AG09319 (cell line): ENCODE results near the gene FARP2.

Source experiments
- DNase-seq: peaks from one replicate; pipeline ENCODE4 v3.0.0-alpha.2; 2010; ENCODE audit warnings: low read depth; ENCODE audit errors: extremely low read depth
- TF ChIP-seq, protein P1 (sequence below): IDR thresholded peaks from 2 replicates; pipeline ENCODE4 v1.5.1; 2011; ENCODE audit warnings: low read depth, mild to moderate bottlenecking, inconsistent platforms, low read length, moderate library complexity

The FARP2 gene, protein sequence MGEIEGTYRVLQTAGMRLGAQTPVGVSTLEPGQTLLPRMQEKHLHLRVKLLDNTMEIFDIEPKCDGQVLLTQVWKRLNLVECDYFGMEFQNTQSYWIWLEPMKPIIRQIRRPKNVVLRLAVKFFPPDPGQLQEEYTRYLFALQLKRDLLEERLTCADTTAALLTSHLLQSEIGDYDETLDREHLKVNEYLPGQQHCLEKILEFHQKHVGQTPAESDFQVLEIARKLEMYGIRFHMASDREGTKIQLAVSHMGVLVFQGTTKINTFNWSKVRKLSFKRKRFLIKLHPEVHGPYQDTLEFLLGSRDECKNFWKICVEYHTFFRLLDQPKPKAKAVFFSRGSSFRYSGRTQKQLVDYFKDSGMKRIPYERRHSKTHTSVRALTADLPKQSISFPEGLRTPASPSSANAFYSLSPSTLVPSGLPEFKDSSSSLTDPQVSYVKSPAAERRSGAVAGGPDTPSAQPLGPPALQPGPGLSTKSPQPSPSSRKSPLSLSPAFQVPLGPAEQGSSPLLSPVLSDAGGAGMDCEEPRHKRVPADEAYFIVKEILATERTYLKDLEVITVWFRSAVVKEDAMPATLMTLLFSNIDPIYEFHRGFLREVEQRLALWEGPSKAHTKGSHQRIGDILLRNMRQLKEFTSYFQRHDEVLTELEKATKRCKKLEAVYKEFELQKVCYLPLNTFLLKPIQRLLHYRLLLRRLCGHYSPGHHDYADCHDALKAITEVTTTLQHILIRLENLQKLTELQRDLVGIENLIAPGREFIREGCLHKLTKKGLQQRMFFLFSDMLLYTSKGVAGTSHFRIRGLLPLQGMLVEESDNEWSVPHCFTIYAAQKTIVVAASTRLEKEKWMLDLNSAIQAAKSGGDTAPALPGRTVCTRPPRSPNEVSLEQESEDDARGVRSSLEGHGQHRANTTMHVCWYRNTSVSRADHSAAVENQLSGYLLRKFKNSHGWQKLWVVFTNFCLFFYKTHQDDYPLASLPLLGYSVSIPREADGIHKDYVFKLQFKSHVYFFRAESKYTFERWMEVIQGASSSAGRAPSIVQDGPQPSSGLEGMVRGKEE

DNA sequence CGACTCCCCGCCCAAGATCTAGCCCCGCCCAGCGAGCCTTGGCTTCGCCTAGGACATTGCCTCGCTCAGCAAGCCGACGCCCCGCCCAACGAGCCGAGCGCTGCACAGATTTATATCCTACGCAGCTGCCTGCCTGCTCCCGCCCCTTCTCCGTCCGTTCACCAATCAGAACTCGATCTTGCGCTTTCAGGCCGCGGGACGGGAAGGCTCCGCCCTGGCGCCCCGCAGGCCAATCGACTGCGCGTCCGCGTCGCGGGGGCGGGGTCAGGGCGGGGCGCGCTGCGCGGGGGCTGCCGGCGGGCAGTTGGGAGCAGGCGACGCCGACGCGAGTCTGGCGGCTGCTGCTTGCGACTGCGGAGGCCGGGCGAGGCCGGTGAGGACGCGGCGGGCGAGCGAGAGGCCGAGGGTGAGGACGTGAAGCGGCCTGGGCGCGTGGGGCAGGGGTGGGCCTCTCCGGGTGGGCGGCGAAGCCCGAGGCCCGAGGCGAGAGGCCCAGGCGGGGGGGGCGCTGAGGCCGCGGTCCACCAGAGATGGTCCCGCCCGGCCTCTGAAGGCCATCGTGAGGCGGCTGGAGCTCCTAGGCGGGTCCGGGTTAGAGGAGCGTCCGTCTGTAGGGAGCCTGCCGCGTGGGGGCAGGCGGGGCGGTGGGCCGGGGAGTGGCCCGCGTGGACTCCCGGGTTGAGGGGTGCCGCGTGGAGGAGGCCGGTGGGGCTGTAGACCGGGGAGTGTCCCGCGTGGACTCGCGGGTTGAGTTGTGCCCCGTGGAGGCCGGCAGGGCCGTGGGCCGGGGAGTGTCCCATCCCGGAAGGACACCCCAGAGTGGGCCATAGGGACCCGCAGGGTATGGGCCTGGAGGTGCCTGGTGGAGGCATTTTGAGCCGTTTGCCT is at the start of gene FARP2:
Gene FARP2 (plus strand): TSS at position 303 of the 888 bp plus-strand sequence. CDS start 16,823 bp downstream, outside the sequence.
- TF ChIP-seq, protein P1, sequence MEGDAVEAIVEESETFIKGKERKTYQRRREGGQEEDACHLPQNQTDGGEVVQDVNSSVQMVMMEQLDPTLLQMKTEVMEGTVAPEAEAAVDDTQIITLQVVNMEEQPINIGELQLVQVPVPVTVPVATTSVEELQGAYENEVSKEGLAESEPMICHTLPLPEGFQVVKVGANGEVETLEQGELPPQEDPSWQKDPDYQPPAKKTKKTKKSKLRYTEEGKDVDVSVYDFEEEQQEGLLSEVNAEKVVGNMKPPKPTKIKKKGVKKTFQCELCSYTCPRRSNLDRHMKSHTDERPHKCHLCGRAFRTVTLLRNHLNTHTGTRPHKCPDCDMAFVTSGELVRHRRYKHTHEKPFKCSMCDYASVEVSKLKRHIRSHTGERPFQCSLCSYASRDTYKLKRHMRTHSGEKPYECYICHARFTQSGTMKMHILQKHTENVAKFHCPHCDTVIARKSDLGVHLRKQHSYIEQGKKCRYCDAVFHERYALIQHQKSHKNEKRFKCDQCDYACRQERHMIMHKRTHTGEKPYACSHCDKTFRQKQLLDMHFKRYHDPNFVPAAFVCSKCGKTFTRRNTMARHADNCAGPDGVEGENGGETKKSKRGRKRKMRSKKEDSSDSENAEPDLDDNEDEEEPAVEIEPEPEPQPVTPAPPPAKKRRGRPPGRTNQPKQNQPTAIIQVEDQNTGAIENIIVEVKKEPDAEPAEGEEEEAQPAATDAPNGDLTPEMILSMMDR = no peak; the same call in 1 of the 2 replicates
- peak; percentile 98 for DNase-seq

DNA sequence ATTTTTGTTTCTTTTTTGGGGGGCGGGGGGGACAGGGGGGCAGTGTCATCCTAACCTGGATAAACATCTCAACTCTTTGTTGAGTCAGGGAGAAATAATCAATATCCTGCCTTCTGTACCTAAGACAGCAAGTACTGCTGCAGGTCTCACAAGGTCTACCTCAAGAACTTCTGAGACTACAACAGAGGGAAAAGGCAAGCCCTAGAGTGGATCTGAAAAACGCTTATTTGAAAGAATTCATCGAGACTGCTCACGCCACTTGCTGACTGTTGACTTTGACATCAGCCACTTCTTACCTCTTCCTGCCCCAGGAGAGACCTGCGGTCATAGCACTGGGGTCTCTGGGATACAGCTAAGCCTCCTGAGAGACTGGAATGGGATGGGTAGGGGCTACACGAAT is 49.0 kb upstream of the FARP2 start:
- no peak for DNase-seq
- TF ChIP-seq, protein P1 = no peak

DNA sequence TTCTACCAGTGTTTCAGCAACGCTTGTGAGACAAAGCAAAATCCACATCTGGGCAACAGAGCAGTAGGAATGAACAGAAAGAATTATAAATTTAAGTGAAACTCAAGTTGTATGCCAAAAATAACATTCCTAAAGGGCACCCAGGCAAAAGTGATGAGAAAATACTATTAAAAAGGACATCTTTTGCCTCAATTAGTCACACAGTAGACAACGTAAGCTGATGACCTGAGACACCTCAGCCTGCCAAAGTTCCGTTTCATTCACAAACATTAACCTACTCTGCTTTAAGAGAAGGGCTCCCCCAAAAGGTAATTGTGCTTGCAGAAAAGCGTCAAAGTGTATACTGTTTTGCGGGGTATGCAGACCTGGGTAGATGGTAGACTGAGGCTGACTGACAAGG is 47.8 kb upstream of the FARP2 start:
- TF ChIP-seq, protein P1 = no peak
- DNase-seq = no peak

DNA sequence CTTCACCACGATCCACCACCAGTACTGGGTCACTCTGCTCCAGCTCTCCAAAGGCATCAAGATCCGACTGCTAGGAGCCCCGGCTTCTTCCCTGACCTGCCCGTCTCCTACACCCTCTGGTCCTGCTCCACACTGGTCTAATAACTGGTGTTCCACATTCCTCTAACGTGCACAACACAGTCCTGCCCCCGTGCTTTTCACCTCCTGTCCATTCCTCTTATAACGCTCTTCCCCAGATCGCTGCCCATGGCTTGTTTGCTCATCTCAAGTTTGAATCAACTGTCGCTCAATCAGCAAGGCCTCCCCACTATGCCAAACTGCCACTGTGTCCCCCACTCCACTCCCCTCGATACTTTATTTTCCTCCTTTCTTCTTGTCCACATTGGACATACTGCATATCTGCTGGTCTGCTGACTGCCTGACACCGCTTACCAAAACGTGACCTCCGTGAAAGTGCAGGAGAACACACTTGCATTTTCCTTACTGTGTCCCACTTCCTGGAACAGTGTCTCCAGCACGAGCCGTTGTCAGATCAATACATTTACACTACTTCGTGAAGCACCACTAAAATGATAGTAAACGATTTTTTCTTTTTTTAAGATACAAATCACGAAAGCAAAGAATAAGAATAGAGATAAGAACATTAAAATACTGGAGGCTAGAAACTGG is 47.1 kb upstream of the FARP2 start:
- TF ChIP-seq, protein P1 = no peak
- no peak for DNase-seq

DNA sequence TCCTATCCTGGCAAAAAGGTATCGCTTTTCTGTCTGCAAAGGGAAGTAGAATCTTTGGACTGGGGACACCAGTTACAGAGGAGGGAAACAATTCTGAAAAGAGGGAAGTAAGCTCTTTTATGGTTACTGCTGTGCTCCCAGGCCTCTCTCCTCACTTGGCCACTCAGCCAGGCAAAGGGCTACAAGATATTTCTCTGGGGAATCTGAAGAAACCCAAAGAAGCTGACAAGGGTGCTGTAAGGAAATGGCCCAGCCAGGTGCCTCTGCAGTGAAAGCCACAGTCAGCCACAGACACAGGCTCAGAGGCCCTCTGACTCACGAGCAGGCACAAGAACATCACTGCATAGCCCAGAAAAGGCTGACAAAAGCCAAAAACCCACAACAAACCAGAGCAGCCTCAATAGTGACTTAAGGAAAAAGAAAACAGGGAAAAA is 46.4 kb upstream of the FARP2 start:
- TF ChIP-seq, protein P1 = no peak
- DNase-seq = no peak

DNA sequence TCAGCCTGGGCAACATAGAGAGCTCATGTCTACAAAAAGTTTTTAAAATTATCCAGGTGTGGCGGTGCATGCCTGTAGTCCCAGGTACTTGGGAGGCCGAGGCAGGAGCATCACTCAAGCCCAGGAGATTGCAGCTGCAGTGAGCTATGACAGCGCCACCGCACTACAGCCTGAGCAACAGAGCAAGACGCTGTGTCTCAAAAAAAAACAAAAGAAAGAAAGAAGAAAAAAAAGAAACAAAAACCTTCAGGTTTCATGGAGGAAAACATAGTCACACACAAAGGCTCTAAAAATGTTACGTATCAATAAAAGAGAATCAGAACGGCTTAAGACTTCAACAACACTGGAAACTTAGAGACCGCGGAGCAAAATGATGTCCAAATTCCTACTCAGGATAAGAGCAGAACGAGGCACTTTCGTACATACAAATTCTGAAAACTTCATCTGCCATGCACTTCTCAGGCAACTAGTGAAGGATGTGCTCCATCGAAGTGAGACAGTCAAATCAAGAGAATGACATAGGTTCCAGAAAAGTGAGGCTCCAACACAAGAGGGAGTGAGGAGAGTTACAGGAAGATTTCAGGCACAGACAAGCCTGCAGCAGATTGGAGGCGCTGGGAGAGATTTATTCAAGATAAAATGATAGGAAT is 45.0 kb upstream of the FARP2 start:
- TF ChIP-seq, protein P1 = no peak
- DNase-seq = no peak
